KOPT-K1 (cell line): Measurements from ENCODE around the gene AKNA.

Experiments
- H3K27ac ChIP-seq: fragments of 200-600 bp; sonication (generic); 2 replicates; pipeline ENCODE4 v1.5.1; 2016; ENCODE audit warnings: antibody characterized with exemption, mild to moderate bottlenecking, low read depth, low read length; ENCODE audit not compliant: poor library complexity, severe bottlenecking
- H3K36me3 ChIP-seq: fragments of 200-600 bp; sonication (generic); 2 replicates; pipeline ENCODE4 v1.5.1; 2017; ENCODE audit warnings: antibody characterized with exemption, mild to moderate bottlenecking, low read length, moderate library complexity; ENCODE audit not compliant: insufficient read depth
- H3K9me3 ChIP-seq: fragments of 200-600 bp; sonication (generic); 2 replicates; pipeline ENCODE4 v1.5.1; 2017; ENCODE audit warnings: antibody characterized with exemption, low read length, mild to moderate bottlenecking; ENCODE audit not compliant: insufficient read depth, poor library complexity, severe bottlenecking

The AKNA gene

GRCh38 chr9:114425126-114425525 lies 37.3 kb upstream of the AKNA start:
- no peak overlapping the region for H3K27ac ChIP-seq
- H3K9me3 ChIP-seq, result no peaks in the 10 kb centered on the region

GRCh38 chr9:114424126-114424525 lies 36.3 kb upstream of the AKNA start:
- no peak overlapping the region for H3K27ac ChIP-seq
- H3K9me3 ChIP-seq, result no peaks in the 10 kb centered on the region
- H3K36me3 ChIP-seq, result no peaks in the 10 kb centered on the region

More at GRCh38 chr9:114425126-114425525, 37.3 kb upstream of the AKNA start:
- H3K36me3 ChIP-seq, result no peaks in the 10 kb centered on the region

GRCh38 chr9:114423181-114423580 lies 35.4 kb upstream of the AKNA start:
- no peaks in the 10 kb centered on the region for H3K36me3 ChIP-seq
- no peak overlapping the region for H3K27ac ChIP-seq
- H3K9me3 ChIP-seq, result no peaks in the 10 kb centered on the region

GRCh38 chr9:114421147-114421546 lies 33.4 kb upstream of the AKNA start:
- no peaks in the 10 kb centered on the region for H3K9me3 ChIP-seq
- no peaks in the 10 kb centered on the region for H3K36me3 ChIP-seq
- H3K27ac ChIP-seq, result no peak overlapping the region

GRCh38 chr9:114419796-114420195 lies 32.0 kb upstream of the AKNA start:
- Histone ChIP-seq H3K9me3 (no peaks in the 10 kb centered on the region), H3K36me3 (no peaks in the 10 kb centered on the region), H3K27ac (no peak overlapping the region)

- Histone ChIP-seq H3K9me3 (no peaks in the 10 kb centered on the region), H3K36me3 (no peaks in the 10 kb centered on the region), H3K27ac (no peak overlapping the region)
Observed at GRCh38 chr9:114418053-114418452, 30.3 kb upstream of the AKNA start.

- H3K36me3 ChIP-seq, result no peaks in the 10 kb centered on the region
Observed at GRCh38 chr9:114417511-114417910, 29.7 kb upstream of the AKNA start.

GRCh38 chr9:114416906-114417305 lies 29.1 kb upstream of the AKNA start:
- no peaks in the 10 kb centered on the region for H3K36me3 ChIP-seq

More at GRCh38 chr9:114417511-114417910, 29.7 kb upstream of the AKNA start:
- no peak overlapping the region for H3K27ac ChIP-seq
- no peaks in the 10 kb centered on the region for H3K9me3 ChIP-seq

GRCh38 chr9:114416290-114416689 lies 28.5 kb upstream of the AKNA start:
- Histone ChIP-seq H3K27ac (no peak overlapping the region), H3K9me3 (no peaks in the 10 kb centered on the region), H3K36me3 (no peaks in the 10 kb centered on the region)

More at GRCh38 chr9:114416906-114417305, 29.1 kb upstream of the AKNA start:
- Histone ChIP-seq H3K9me3 (no peaks in the 10 kb centered on the region), H3K27ac (no peak overlapping the region)

GRCh38 chr9:114414346-114414745 lies 26.6 kb upstream of the AKNA start:
- Histone ChIP-seq H3K27ac (no peak overlapping the region), H3K36me3 (no peaks in the 10 kb centered on the region), H3K9me3 (no peaks in the 10 kb centered on the region)

- Histone ChIP-seq H3K27ac (no peak overlapping the region), H3K9me3 (no peaks in the 10 kb centered on the region), H3K36me3 (no peaks in the 10 kb centered on the region)
Observed at GRCh38 chr9:114413861-114414301, 26.1 kb upstream of the AKNA start.

GRCh38 chr9:114412048-114412683 lies 24.4 kb upstream of the AKNA start:
- no peaks in the 10 kb centered on the region for H3K9me3 ChIP-seq
- H3K36me3 ChIP-seq, result no peaks in the 10 kb centered on the region
- no peak overlapping the region for H3K27ac ChIP-seq

- no peak overlapping the region for H3K27ac ChIP-seq
- no peaks in the 10 kb centered on the region for H3K36me3 ChIP-seq
- H3K9me3 ChIP-seq, result no peaks in the 10 kb centered on the region
Observed at GRCh38 chr9:114411452-114411851, 23.7 kb upstream of the AKNA start.

- Histone ChIP-seq H3K36me3 (no peaks in the 10 kb centered on the region), H3K9me3 (no peaks in the 10 kb centered on the region), H3K27ac (no peak overlapping the region)
Observed at GRCh38 chr9:114410910-114411309, 23.1 kb upstream of the AKNA start.

GRCh38 chr9:114409842-114410241 lies 22.1 kb upstream of the AKNA start:
- Histone ChIP-seq H3K36me3 (no peaks in the 10 kb centered on the region), H3K9me3 (no peaks in the 10 kb centered on the region), H3K27ac (no peak overlapping the region)

GRCh38 chr9:114409103-114409780 lies 21.5 kb upstream of the AKNA start:
- Histone ChIP-seq H3K9me3 (no peaks in the 10 kb centered on the region), H3K36me3 (no peaks in the 10 kb centered on the region), H3K27ac (no peak overlapping the region)
